HTR-8/SVneo (cell line): ENCODE measurements around the gene PSEN2.

Source experiments
- DNase-seq: peaks from one replicate; pipeline ENCODE4 v3.0.0; 2011; ENCODE audit warnings: low spot score, mixed read lengths; ENCODE audit not compliant: insufficient read length
- FAIRE-seq: peaks from 2 replicates; lab custom pipeline; 2011; peaks lifted over from hg19 to GRCh38; lab: Jason Lieb, UNC

The PSEN2 gene

GRCh38 chr1:226945106-226945857 is 74.9 kb downstream of the PSEN2 start:
- no peak for FAIRE-seq

More at GRCh38 chr1:226945106-226945857, 74.9 kb downstream of the PSEN2 start:
- DNase-seq, result no peak
